Panc1 (cell line): ENCODE results near the gene IDUA.

Experiments
- CTCF ChIP-seq: fragments of 450-650 bp; IDR thresholded peaks from 2 replicates; pipeline ENCODE4 v1.5.1; 2017; ENCODE audit warnings: mild to moderate bottlenecking
- TCF7L2 ChIP-seq: IDR thresholded peaks from 2 replicates; pipeline ENCODE4 v1.6.1; 2011; ENCODE audit warnings: mild to moderate bottlenecking, low read depth, low read length, inconsistent platforms

GRCh38 chr4:1022739-1023066 is 35.9 kb downstream of the IDUA start:
- TF ChIP-seq TCF7L2 (no peak), CTCF (no peak)
